CD4-positive, alpha-beta T cell treated with Interleukin-6 at 100 ng/mL for 8 hours (primary cell): ENCODE measurements around the gene FNBP1L.
"Not testable (repeated sequence)": the region's sequence is repeated elsewhere in the genome, so short reads cannot be mapped to it uniquely, and the experiment has no call there.

Experiments used
- DNase-seq: peaks from one replicate; pipeline ENCODE4 v3.0.0-alpha.2; 2020; ENCODE audit warnings: mixed read lengths, low spot score

The FNBP1L gene

GRCh38 chr1:93532780-93533378, 85.0 kb downstream of the FNBP1L start:
- no peak for DNase-seq

- no peak for DNase-seq
Measured at GRCh38 chr1:93533677-93534076, 85.8 kb downstream of the FNBP1L start.

- no peak for DNase-seq
Measured at GRCh38 chr1:93537396-93537795, 89.5 kb downstream of the FNBP1L start.

GRCh38 chr1:93537924-93538323, 90.0 kb downstream of the FNBP1L start:
- DNase-seq = no peak

GRCh38 chr1:93541045-93541444, 93.1 kb downstream of the FNBP1L start:
- DNase-seq = no peak

- DNase-seq = no peak
Measured at GRCh38 chr1:93542398-93542797, 94.5 kb downstream of the FNBP1L start.

- no peak for DNase-seq
Measured at GRCh38 chr1:93546162-93546863, 98.4 kb downstream of the FNBP1L start.

- DNase-seq = no peak
Measured at GRCh38 chr1:93549131-93549530, 101.2 kb downstream of the FNBP1L start.

GRCh38 chr1:93549811-93550210, 101.9 kb downstream of the FNBP1L start:
- no peak for DNase-seq

- no peak for DNase-seq
Measured at GRCh38 chr1:93552741-93553455, 105.0 kb downstream of the FNBP1L start.

GRCh38 chr1:93553886-93554490, 106.1 kb downstream of the FNBP1L start:
- DNase-seq = not testable (repeated sequence)

- no peak for DNase-seq
Measured at GRCh38 chr1:93554883-93555872, 107.3 kb downstream of the FNBP1L start.

GRCh38 chr1:93556291-93556690, 108.4 kb downstream of the FNBP1L start:
- DNase-seq = no peak

- no peak for DNase-seq
Measured at GRCh38 chr1:93559045-93559444, 111.1 kb downstream of the FNBP1L start.

- no peak for DNase-seq
Measured at GRCh38 chr1:93559695-93560094, 111.8 kb downstream of the FNBP1L start.

- DNase-seq = no peak
Measured at GRCh38 chr1:93565496-93566206, 117.7 kb downstream of the FNBP1L start.

- DNase-seq = no peak
Measured at GRCh38 chr1:93566227-93566626, 118.3 kb downstream of the FNBP1L start.

- DNase-seq = no peak
Measured at GRCh38 chr1:93567255-93567918, 119.5 kb downstream of the FNBP1L start.

GRCh38 chr1:93569489-93569888, 121.6 kb downstream of the FNBP1L start:
- no peak for DNase-seq

GRCh38 chr1:93571623-93572310, 123.8 kb downstream of the FNBP1L start:
- DNase-seq = no peak
